H1 (cell line): ENCODE data around the gene PTPRO. TPM values are rescaled to one million over a fixed set of nuclear protein-coding genes. Genes with fewer than 3 reads are reported as not detected.

Experiments
- CTCF ChIA-PET: fragments of 300-600 bp; sonication (Branson Sonifier 250); formaldehyde crosslinking; loops from one replicate; lab custom pipeline; 2021; ENCODE audit not compliant: partially characterized antibody; lab: Charles Lee
- POLR2A ChIA-PET: fragments of 300-600 bp; sonication (Branson Sonifier 250); formaldehyde crosslinking; loops from one replicate; lab custom pipeline; 2021; ENCODE audit warnings: inconsistent platforms; ENCODE audit not compliant: partially characterized antibody; lab: Charles Lee
- DNase-seq, 2 experiments: peaks; one replicate each; pipeline versions ENCODE4 v3.0.0 to v3.0.0-alpha.2; 2010 to 2022; ENCODE audit warnings: low spot score in 2 of 2, low read depth in 1 of 2, mixed read lengths in 1 of 2
- FAIRE-seq: peaks from 2 replicates; lab custom pipeline; 2011; peaks lifted over from hg19 to GRCh38; lab: Jason Lieb, UNC
- H2AFZ ChIP-seq: 2 replicates; pipeline ENCODE4 v1.8.1; 2012; ENCODE audit warnings: low read length, inconsistent platforms
- H2AK5ac ChIP-seq: 2 replicates; pipeline ENCODE4 v1.6.1; 2013; ENCODE audit warnings: low read depth, low read length
- H2BK120ac ChIP-seq: replicated peaks from 2 replicates; pipeline ENCODE3; 2013; ENCODE audit warnings: low read depth, low read length, inconsistent platforms
- H2BK12ac ChIP-seq: 2 replicates; pipeline ENCODE4 v1.6.1; 2013; ENCODE audit warnings: low read depth, low read length
- H2BK15ac ChIP-seq: 2 replicates; pipeline ENCODE4 v1.6.1; 2013; ENCODE audit warnings: low read length
- H2BK20ac ChIP-seq: 2 replicates; pipeline ENCODE4 v1.6.1; 2013; ENCODE audit warnings: low read length
- H2BK5ac ChIP-seq: 2 replicates; pipeline ENCODE4 v1.6.1; 2013; ENCODE audit warnings: low read depth, low read length
- H3K14ac ChIP-seq: 2 replicates; pipeline ENCODE4 v1.6.1; 2013; ENCODE audit warnings: inconsistent platforms; ENCODE audit not compliant: insufficient read length
- H3K18ac ChIP-seq: 2 replicates; pipeline ENCODE4 v1.6.1; 2013; ENCODE audit warnings: low read length; ENCODE audit errors: extremely low read depth
- H3K23ac ChIP-seq: 2 replicates; pipeline ENCODE4 v1.6.1; 2013; ENCODE audit warnings: inconsistent platforms; ENCODE audit not compliant: insufficient read length
- H3K23me2 ChIP-seq: 2 replicates; pipeline ENCODE4 v1.6.1; 2013; ENCODE audit warnings: low read depth, low read length
- H3K27ac ChIP-seq: 2 replicates; pipeline ENCODE4 v1.6.1; 2011; ENCODE audit warnings: low read depth, low read length, inconsistent platforms
- H3K27me3 ChIP-seq, 4 experiments: replicated peaks in 1 of 4; 1 replicate in 1 of 4; 2 replicates in 3 of 4; pipeline versions ENCODE4 v1.6.1 to v1.8.1; 2011 to 2013; ENCODE audit warnings: low read length in 3 of 4, mild to moderate bottlenecking in 3 of 4, inconsistent platforms in 2 of 4, mixed read lengths in 2 of 4, moderate library complexity in 1 of 4; ENCODE audit not compliant: control insufficient read depth in 3 of 4, insufficient read depth in 3 of 4; ENCODE audit errors: extremely low read depth in 1 of 4
- H3K36me3 ChIP-seq, 4 experiments: 2 replicates each; pipeline versions ENCODE4 v1.6.1 to v1.8.1; 2011 to 2013; ENCODE audit warnings: mild to moderate bottlenecking in 4 of 4, low read length in 3 of 4, moderate library complexity in 2 of 4, control low read depth in 1 of 4, inconsistent platforms in 1 of 4; ENCODE audit not compliant: insufficient read depth in 4 of 4, control insufficient read depth in 2 of 4
- H3K4ac ChIP-seq: replicated peaks from 2 replicates; pipeline ENCODE3; 2013; ENCODE audit warnings: low read length, low read depth, mixed read lengths, inconsistent platforms; ENCODE audit not compliant: insufficient read length
- H3K4me1 ChIP-seq, 4 experiments: replicated peaks in 1 of 4; 1 replicate in 1 of 4; 2 replicates in 3 of 4; pipeline versions ENCODE4 v1.6.1 to v1.8.1; 2011 to 2013; ENCODE audit warnings: low read length in 3 of 4, inconsistent platforms in 2 of 4, mixed read lengths in 1 of 4; ENCODE audit not compliant: insufficient read depth in 4 of 4, control insufficient read depth in 3 of 4
- H3K4me2 ChIP-seq, 2 experiments: 2 replicates each; pipeline versions ENCODE4 v1.6.1 to v1.8.1; 2011 to 2013; ENCODE audit warnings: low read depth in 2 of 2, low read length in 2 of 2, control low read depth in 1 of 2, inconsistent platforms in 1 of 2, mild to moderate bottlenecking in 1 of 2; ENCODE audit not compliant: insufficient read depth in 1 of 2
- H3K4me3 ChIP-seq, 4 experiments: fragments of 200-600, 300-600 bp in 1 of 4; sonication (generic), shearing (Covaris generic), sonication (Bioruptor Twin) in 1 of 4; 2 replicates each; pipeline versions ENCODE4 v1.5.1 to v1.8.1; 2011 to 2016; ENCODE audit warnings: low read length in 4 of 4, low read depth in 3 of 4, control low read depth in 2 of 4, inconsistent platforms in 2 of 4, mild to moderate bottlenecking in 2 of 4, mixed read lengths in 1 of 4, moderate library complexity in 1 of 4; ENCODE audit not compliant: insufficient read depth in 2 of 4; ENCODE audit errors: extremely low read depth in 1 of 4
- H3K56ac ChIP-seq: replicated peaks from 2 replicates; pipeline ENCODE3; 2013; ENCODE audit warnings: low read depth, mild to moderate bottlenecking, mixed read lengths, low read length, inconsistent platforms; ENCODE audit not compliant: insufficient read length
- H3K79me1 ChIP-seq: 2 replicates; pipeline ENCODE4 v1.6.1; 2013; ENCODE audit warnings: low read depth, low read length, control low read depth
- H3K79me2 ChIP-seq, 2 experiments: 2 replicates each; pipeline versions ENCODE4 v1.6.1 to v1.8.1; 2012 to 2013; ENCODE audit warnings: low read length in 2 of 2, mild to moderate bottlenecking in 2 of 2, inconsistent platforms in 1 of 2; ENCODE audit not compliant: insufficient read depth in 2 of 2, control insufficient read depth in 1 of 2
- H3K9ac ChIP-seq, 4 experiments: replicated peaks in 1 of 4; 1 replicate in 1 of 4; 2 replicates in 3 of 4; pipeline versions ENCODE4 v1.6.1 to v1.8.1; 2011 to 2013; ENCODE audit warnings: low read depth in 3 of 4, low read length in 3 of 4, control low read depth in 2 of 4, mild to moderate bottlenecking in 2 of 4, moderate library complexity in 2 of 4, inconsistent platforms in 1 of 4; ENCODE audit errors: extremely low read depth in 1 of 4
- H3K9me3 ChIP-seq, 2 experiments: 2 replicates each; pipeline versions ENCODE4 v1.6.1 to v1.8.1; 2012 to 2013; ENCODE audit warnings: mild to moderate bottlenecking in 2 of 2, moderate library complexity in 2 of 2, control low read depth in 1 of 2, inconsistent platforms in 1 of 2, low read depth in 1 of 2, low read length in 1 of 2, mixed read lengths in 1 of 2; ENCODE audit not compliant: insufficient read depth in 2 of 2
- H4K20me1 ChIP-seq, 2 experiments: replicated peaks in 1 of 2; 2 replicates each; pipeline versions ENCODE3 to v1.8.1; 2011 to 2013; ENCODE audit warnings: inconsistent platforms in 2 of 2, low read length in 2 of 2, mild to moderate bottlenecking in 1 of 2; ENCODE audit not compliant: insufficient read depth in 2 of 2, control insufficient read depth in 1 of 2
- H4K5ac ChIP-seq: 2 replicates; pipeline ENCODE4 v1.6.1; 2013; ENCODE audit warnings: low read length, low read depth, mixed read lengths, inconsistent platforms; ENCODE audit not compliant: insufficient read length
- H4K8ac ChIP-seq: 2 replicates; pipeline ENCODE4 v1.8.0; 2013; ENCODE audit warnings: mild to moderate bottlenecking, moderate library complexity, low read length, inconsistent platforms; ENCODE audit not compliant: insufficient read depth; ENCODE audit errors: extremely low read depth
- H4K91ac ChIP-seq: replicated peaks from 2 replicates; pipeline ENCODE3; 2013; ENCODE audit warnings: low read length, mixed read lengths, inconsistent platforms; ENCODE audit not compliant: insufficient read length
- POLR2AphosphoS5 ChIP-seq: IDR thresholded peaks from 2 replicates; pipeline ENCODE4 v1.6.1; 2011; ENCODE audit warnings: low read depth, low read length
- RAD21 ChIP-seq, 2 experiments: IDR thresholded peaks in 1 of 2; conservative IDR thresholded peaks in 1 of 2; 2 replicates each; pipeline ENCODE4 v1.6.1; 2011; ENCODE audit warnings: low read depth in 2 of 2, low read length in 2 of 2, improper control_type of control experiment in 1 of 2, inconsistent platforms in 1 of 2, mild to moderate bottlenecking in 1 of 2, moderate library complexity in 1 of 2
- SIX5 ChIP-seq: IDR thresholded peaks from 2 replicates; pipeline ENCODE4 v1.6.1; 2011; ENCODE audit warnings: mild to moderate bottlenecking, low read depth, low read length
- WGBS, 2 experiments: shearing (Covaris generic) in 1 of 2; methylation state at CpG; one replicate each; pipeline versions ENCODE4 v1.1.6 to v1.1.7; 2013 to 2015; ENCODE audit warnings: low lambda C conversion rate in 2 of 2, mixed read lengths in 2 of 2, inconsistent platforms in 1 of 2, low coverage in 1 of 2, missing lambda C conversion rate in 1 of 2; ENCODE audit not compliant: insufficient replicate concordance in 2 of 2, insufficient coverage in 1 of 2, insufficient read length in 1 of 2; ENCODE audit errors: extremely low coverage in 1 of 2, missing lambda C conversion rate in 1 of 2; 5-methylcytosine and 5-hydroxymethylcytosine counted together
- polyA plus RNA-seq, 7 experiments: library from polyadenylated mRNA; depleted of rRNA in 3 of 7; stranded (reverse) in 5 of 7; unstranded in 2 of 7; fragments of >200 nt in 5 of 7; fragments of 200-250 nt in 2 of 7; gene quantifications; 1 replicate in 5 of 7; 2 replicates in 1 of 7; 4 replicates in 1 of 7; pipeline versions ENCODE4 v1.2.1 to v1.2.3, GENCODE V29; 2011 to 2013; ENCODE audit warnings: missing spikeins in 2 of 7, mixed read lengths in 2 of 7
- total RNA-seq: library from RNA; stranded (reverse); fragmentation: NEBNext Ultra II Directional; extraction: Animal tissue kit (Norgen Biotek cat#: 25700); gene quantifications from 2 replicates; pipeline ENCODE4 v1.2.1, GENCODE V29; 2021

The PTPRO gene
- total and polyA plus RNA-seq, 2 of the 8 experiments (the other 6 are each of a cell fraction or from before 2014, with no cell fraction given) = 0.73 to 1.7 TPM

- H2BK12ac ChIP-seq = no peak overlapping the region
- no peaks in the 10 kb centered on the region for H3K36me3 ChIP-seq
- no peaks in the 10 kb centered on the region for H4K20me1 ChIP-seq
- H3K4ac ChIP-seq = no peak overlapping the region
- H2BK20ac ChIP-seq = no peak overlapping the region
- no peak overlapping the region for H4K5ac ChIP-seq
- no peak overlapping the region for H3K56ac ChIP-seq
- no peak overlapping the region for H3K23ac ChIP-seq
- TF ChIP-seq SIX5 = no peak
- no peak for TF ChIP-seq POLR2AphosphoS5
- no peak for TF ChIP-seq RAD21 (IDR thresholded peaks at IDR 0.05 in 1 of 2, conservative IDR thresholded peaks at IDR 0.05 in 1 of 2; ENCODE audit: low read depth in 2 of 2, low read length in 2 of 2)
- FAIRE-seq = no peak
- no peak for DNase-seq
- H3K4me3 ChIP-seq = no peak overlapping the region
- H3K9ac ChIP-seq = no peak overlapping the region
- H3K9me3 ChIP-seq = no peaks in the 10 kb centered on the region
- no peaks in the 10 kb centered on the region for H3K27me3 ChIP-seq
- no peak overlapping the region for H4K8ac ChIP-seq
- no peaks in the 10 kb centered on the region for H3K79me2 ChIP-seq
- no peak overlapping the region for H3K4me2 ChIP-seq
- H3K23me2 ChIP-seq = no peaks in the 10 kb centered on the region
- H2BK5ac ChIP-seq = no peak overlapping the region
- no peak overlapping the region for H2AFZ ChIP-seq
- ChIA-PET POLR2A (no interaction called here), CTCF (interaction anchor here (0.8 to 1.3 kb wide), 4 partner anchors 12 to 72 kb away, joined by 3 to 6 read pairs (median 4); no protein-coding TSS in a partner anchor)
- no peak overlapping the region for H4K91ac ChIP-seq
- H2BK120ac ChIP-seq = no peak overlapping the region
- H3K79me1 ChIP-seq = no peaks in the 10 kb centered on the region
- no peak overlapping the region for H3K27ac ChIP-seq
- H2BK15ac ChIP-seq = no peak overlapping the region
- H3K14ac ChIP-seq = no peak overlapping the region
- no peak overlapping the region for H2AK5ac ChIP-seq
- H3K18ac ChIP-seq = no peak overlapping the region
- no peaks in the 10 kb centered on the region for H3K4me1 ChIP-seq
- 97% methylated on average over 4 of the region's 4 CpGs; no CpG with 5 or more reads in 1 of the 2 experiments for WGBS, 2 experiments
These were observed 281.3 kb downstream of the PTPRO start for GRCh38 chr12:15603474-15604085.
